HEK293 (cell line): ENCODE measurements around the gene WBP1.

Source experiments
- CTCF ChIA-PET: fragments of 350-600 bp; formaldehyde crosslinking; extraction: SDS; loops from one replicate; lab custom pipeline; 2021; ENCODE audit warnings: antibody characterized with exemption; lab: Yijun Ruan, JAX
- POLR2A ChIA-PET: fragments of 300-600 bp; formaldehyde crosslinking; extraction: SDS; loops from one replicate; lab custom pipeline; 2020; ENCODE audit warnings: antibody characterized with exemption, inconsistent platforms; lab: Yijun Ruan, JAX
- H3K27ac ChIP-seq: fragments of 200-500 bp; sonication (Bioruptor generic); 2 replicates; pipeline ENCODE4 v1.5.1; 2014; ENCODE audit warnings: low read depth, low read length, control low read depth, inconsistent platforms; ENCODE audit errors: extremely low read depth
- H3K36me3 ChIP-seq, 2 experiments: fragments of 200-500 bp in 1 of 2; sonication (Bioruptor generic) in 1 of 2; 1 replicate in 1 of 2; 2 replicates in 1 of 2; pipeline ENCODE4 v1.5.1; 2014 to 2017; ENCODE audit warnings: inconsistent platforms in 2 of 2, low read length in 2 of 2; ENCODE audit not compliant: control insufficient read depth in 2 of 2, insufficient read depth in 1 of 2
- H3K4me1 ChIP-seq: fragments of 200-500 bp; sonication (Bioruptor generic); 2 replicates; pipeline ENCODE4 v1.5.1; 2014; ENCODE audit warnings: mild to moderate bottlenecking, low read length, inconsistent platforms; ENCODE audit not compliant: control insufficient read depth, insufficient read depth
- H3K4me3 ChIP-seq: 2 replicates; pipeline ENCODE4 v1.5.1; 2011; ENCODE audit warnings: low read depth, mild to moderate bottlenecking, control low read depth, low read length, moderate library complexity
- H3K9me3 ChIP-seq: fragments of 200-500 bp; sonication (Bioruptor generic); 2 replicates; pipeline ENCODE4 v1.5.1; 2014; ENCODE audit warnings: low read depth, low read length, inconsistent platforms; ENCODE audit not compliant: control insufficient read depth, insufficient read depth
- KLF9 ChIP-seq: fragments of 450-650 bp; formaldehyde crosslinking; IDR thresholded peaks from 2 replicates; pipeline ENCODE4 v1.5.1; 2016; ENCODE audit warnings: missing biosample characterization, missing genetic modification characterization, low read depth
- PRDM1 ChIP-seq: fragments of 450-650 bp; formaldehyde crosslinking; IDR thresholded peaks from 2 replicates; pipeline ENCODE4; 2016; ENCODE audit warnings: missing biosample characterization, missing genetic modification characterization
- PRDM4 ChIP-seq: fragments of 450-650 bp; formaldehyde crosslinking; IDR thresholded peaks from 2 replicates; pipeline ENCODE4 v1.5.1; 2017; ENCODE audit warnings: missing biosample characterization, missing genetic modification characterization
- ZBTB11 ChIP-seq: fragments of 450-650 bp; formaldehyde crosslinking; conservative IDR thresholded peaks from 2 replicates; pipeline ENCODE4 v1.5.1; 2016; ENCODE audit warnings: low read depth, missing biosample characterization, missing genetic modification characterization
- ZBTB17 ChIP-seq: fragments of 450-650 bp; formaldehyde crosslinking; IDR thresholded peaks from 2 replicates; pipeline ENCODE4 v1.5.1; 2016; ENCODE audit warnings: missing biosample characterization, missing genetic modification characterization
- ZNF23 ChIP-seq: fragments of 450-650 bp; formaldehyde crosslinking; IDR thresholded peaks from 2 replicates; pipeline ENCODE4 v1.5.1; 2016; ENCODE audit warnings: missing biosample characterization, missing genetic modification characterization, borderline replicate concordance
- ZNF248 ChIP-seq: fragments of 450-650 bp; formaldehyde crosslinking; IDR thresholded peaks from 2 replicates; pipeline ENCODE4 v1.5.1; 2017; ENCODE audit warnings: missing biosample characterization, missing genetic modification characterization
- ZNF26 ChIP-seq: fragments of 450-650 bp; formaldehyde crosslinking; IDR thresholded peaks from 2 replicates; pipeline ENCODE4 v1.5.1; 2016; ENCODE audit warnings: missing biosample characterization, missing genetic modification characterization
- ZNF341 ChIP-seq: fragments of 450-650 bp; formaldehyde crosslinking; IDR thresholded peaks from 2 replicates; pipeline ENCODE4; 2016; ENCODE audit warnings: low read depth, missing biosample characterization, missing genetic modification characterization
- ZNF394 ChIP-seq: fragments of 450-650 bp; formaldehyde crosslinking; IDR thresholded peaks from 2 replicates; pipeline ENCODE4 v1.5.1; 2016; ENCODE audit warnings: missing biosample characterization, missing genetic modification characterization, mild to moderate bottlenecking, moderate library complexity, borderline replicate concordance
- ZNF404 ChIP-seq: fragments of 450-650 bp; formaldehyde crosslinking; IDR thresholded peaks from 2 replicates; pipeline ENCODE4 v1.5.1; 2017; ENCODE audit warnings: missing biosample characterization, missing genetic modification characterization
- ZNF423 ChIP-seq: fragments of 450-650 bp; formaldehyde crosslinking; IDR thresholded peaks from 2 replicates; pipeline ENCODE4 v1.5.1; 2016; ENCODE audit warnings: missing biosample characterization, missing genetic modification characterization
- ZNF426 ChIP-seq: fragments of 450-650 bp; formaldehyde crosslinking; IDR thresholded peaks from 2 replicates; pipeline ENCODE4 v1.5.1; 2017; ENCODE audit warnings: missing biosample characterization, missing genetic modification characterization, mild to moderate bottlenecking, inconsistent platforms, moderate library complexity
- ZNF501 ChIP-seq: fragments of 450-650 bp; formaldehyde crosslinking; IDR thresholded peaks from 2 replicates; pipeline ENCODE4 v1.5.1; 2016; ENCODE audit warnings: missing biosample characterization, missing genetic modification characterization
- ZNF513 ChIP-seq: fragments of 450-650 bp; IDR thresholded peaks from 2 replicates; pipeline ENCODE4 v1.5.1; 2018; ENCODE audit warnings: missing biosample characterization, missing genetic modification characterization
- ZNF777 ChIP-seq: fragments of 450-650 bp; formaldehyde crosslinking; IDR thresholded peaks from 2 replicates; pipeline ENCODE4 v1.5.1; 2017; ENCODE audit warnings: missing biosample characterization, missing genetic modification characterization, borderline replicate concordance
- ZXDB ChIP-seq: fragments of 450-650 bp; formaldehyde crosslinking; IDR thresholded peaks from 2 replicates; pipeline ENCODE4 v1.5.1; 2016; ENCODE audit warnings: missing biosample characterization, missing genetic modification characterization
- TF ChIP-seq, protein P1 (sequence below): IDR thresholded peaks from 2 replicates; pipeline ENCODE4 v1.6.1; 2011; ENCODE audit warnings: mild to moderate bottlenecking, low read depth, low read length, borderline replicate concordance
- TF ChIP-seq, protein P2 (sequence below): fragments of 450-650 bp; formaldehyde crosslinking; IDR thresholded peaks from 2 replicates; pipeline ENCODE4 v1.5.1; 2016; ENCODE audit warnings: missing biosample characterization, missing genetic modification characterization, low read depth

WBP1 gene

DNA sequence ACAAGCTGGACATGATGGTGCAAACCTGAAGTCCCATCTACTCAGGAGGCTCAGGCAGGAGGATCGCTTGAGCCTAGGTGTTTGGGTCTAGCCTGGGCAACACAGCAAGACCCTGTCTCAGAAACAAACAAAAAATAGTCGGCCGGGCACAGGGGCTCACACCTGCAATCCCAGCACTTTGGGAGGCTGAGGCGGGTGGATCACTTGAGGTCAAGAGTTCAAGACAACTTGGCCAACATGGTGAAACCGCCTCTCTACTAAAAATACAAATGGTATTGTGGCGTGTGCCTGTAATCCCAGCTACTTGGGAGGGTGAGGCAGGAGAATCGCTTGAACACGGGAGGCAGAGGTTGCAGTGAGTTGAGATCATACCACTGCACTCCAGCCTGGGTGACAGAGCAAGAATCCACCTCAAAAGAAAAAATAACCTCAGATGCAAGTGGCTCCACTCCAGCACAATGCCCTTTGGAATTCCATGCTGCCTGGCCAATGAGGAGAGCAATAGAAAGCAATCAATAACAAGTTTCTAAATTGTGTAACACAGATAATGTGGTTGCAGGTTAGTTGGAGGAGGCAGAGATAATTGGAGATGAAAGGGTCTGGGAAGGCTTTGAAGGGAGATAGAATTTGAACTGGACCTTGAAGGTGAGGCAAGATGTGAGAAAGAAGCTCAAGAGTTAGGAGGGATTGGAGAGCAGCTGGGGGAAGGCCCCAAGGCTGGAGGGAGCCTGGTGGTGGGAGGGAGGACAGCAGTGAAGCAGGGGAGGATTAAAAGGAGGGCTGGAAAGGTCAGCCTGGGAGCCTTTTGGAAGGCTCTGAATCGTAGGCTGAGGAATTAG is 30.6 kb downstream of the WBP1 start:
- Histone ChIP-seq H3K36me3 (peaks cover 17 to 69% of the 10 kb centered on the region in 2 experiments; a peak in 2 of 3 replicates), H3K4me3 (no peak overlapping the region), H3K4me1 (no peaks in the 10 kb centered on the region), H3K9me3 (no peaks in the 10 kb centered on the region), H3K27ac (no peak overlapping the region)
- ChIA-PET CTCF (interaction anchor here (1.2 to 1.5 kb wide), 2 partner anchors 15 to 99 kb away, joined by 3 read pairs; no protein-coding TSS in a partner anchor), POLR2A (interaction anchor here (1.5 kb wide), 1 partner anchor 49 kb away, joined by 3 read pairs; no protein-coding TSS in a partner anchor)
- TF ChIP-seq ZNF423 (tag by site-specific recombination) (no peak), ZNF248 (no peak), ZNF23 (tag by site-specific recombination) (no peak), ZBTB11 (tag by site-specific recombination) (no peak), ZNF341 (no peak), ZNF426 (no peak), ZNF501 (tag by site-specific recombination) (no peak), KLF9 (no peak), PRDM1 (no peak), ZNF777 (no peak), ZXDB (tag by site-specific recombination) (no peak), ZNF404 (no peak), ZBTB17 (tag by site-specific recombination) (no peak), ZNF26 (tag by site-specific recombination) (no peak), PRDM4 (tag by site-specific recombination) (no peak), ZNF394 (tag by site-specific recombination) (no peak), ZNF513 (tag by site-specific recombination) (no peak)
- TF ChIP-seq, protein P1, sequence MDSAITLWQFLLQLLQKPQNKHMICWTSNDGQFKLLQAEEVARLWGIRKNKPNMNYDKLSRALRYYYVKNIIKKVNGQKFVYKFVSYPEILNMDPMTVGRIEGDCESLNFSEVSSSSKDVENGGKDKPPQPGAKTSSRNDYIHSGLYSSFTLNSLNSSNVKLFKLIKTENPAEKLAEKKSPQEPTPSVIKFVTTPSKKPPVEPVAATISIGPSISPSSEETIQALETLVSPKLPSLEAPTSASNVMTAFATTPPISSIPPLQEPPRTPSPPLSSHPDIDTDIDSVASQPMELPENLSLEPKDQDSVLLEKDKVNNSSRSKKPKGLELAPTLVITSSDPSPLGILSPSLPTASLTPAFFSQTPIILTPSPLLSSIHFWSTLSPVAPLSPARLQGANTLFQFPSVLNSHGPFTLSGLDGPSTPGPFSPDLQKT = no peak
- TF ChIP-seq, protein P2, sequence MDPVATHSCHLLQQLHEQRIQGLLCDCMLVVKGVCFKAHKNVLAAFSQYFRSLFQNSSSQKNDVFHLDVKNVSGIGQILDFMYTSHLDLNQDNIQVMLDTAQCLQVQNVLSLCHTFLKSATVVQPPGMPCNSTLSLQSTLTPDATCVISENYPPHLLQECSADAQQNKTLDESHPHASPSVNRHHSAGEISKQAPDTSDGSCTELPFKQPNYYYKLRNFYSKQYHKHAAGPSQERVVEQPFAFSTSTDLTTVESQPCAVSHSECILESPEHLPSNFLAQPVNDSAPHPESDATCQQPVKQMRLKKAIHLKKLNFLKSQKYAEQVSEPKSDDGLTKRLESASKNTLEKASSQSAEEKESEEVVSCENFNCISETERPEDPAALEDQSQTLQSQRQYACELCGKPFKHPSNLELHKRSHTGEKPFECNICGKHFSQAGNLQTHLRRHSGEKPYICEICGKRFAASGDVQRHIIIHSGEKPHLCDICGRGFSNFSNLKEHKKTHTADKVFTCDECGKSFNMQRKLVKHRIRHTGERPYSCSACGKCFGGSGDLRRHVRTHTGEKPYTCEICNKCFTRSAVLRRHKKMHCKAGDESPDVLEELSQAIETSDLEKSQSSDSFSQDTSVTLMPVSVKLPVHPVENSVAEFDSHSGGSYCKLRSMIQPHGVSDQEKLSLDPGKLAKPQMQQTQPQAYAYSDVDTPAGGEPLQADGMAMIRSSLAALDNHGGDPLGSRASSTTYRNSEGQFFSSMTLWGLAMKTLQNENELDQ (tag by site-specific recombination) = no peak
